ENCODE data around the gene SLC2A4RG. TPM values are rescaled to one million over a fixed set of nuclear protein-coding genes. Genes with fewer than 3 reads are reported as not detected.
A peak's percentile ranks its signal among the peaks of the same experiment; 100 is the strongest.

Gene SLC2A4RG
- total and polyA plus RNA-seq, 2 of the 13 experiments (the other 11 are each of a cell fraction or from before 2014, with no cell fraction given) = 91.4 to 95.9 TPM

DNA sequence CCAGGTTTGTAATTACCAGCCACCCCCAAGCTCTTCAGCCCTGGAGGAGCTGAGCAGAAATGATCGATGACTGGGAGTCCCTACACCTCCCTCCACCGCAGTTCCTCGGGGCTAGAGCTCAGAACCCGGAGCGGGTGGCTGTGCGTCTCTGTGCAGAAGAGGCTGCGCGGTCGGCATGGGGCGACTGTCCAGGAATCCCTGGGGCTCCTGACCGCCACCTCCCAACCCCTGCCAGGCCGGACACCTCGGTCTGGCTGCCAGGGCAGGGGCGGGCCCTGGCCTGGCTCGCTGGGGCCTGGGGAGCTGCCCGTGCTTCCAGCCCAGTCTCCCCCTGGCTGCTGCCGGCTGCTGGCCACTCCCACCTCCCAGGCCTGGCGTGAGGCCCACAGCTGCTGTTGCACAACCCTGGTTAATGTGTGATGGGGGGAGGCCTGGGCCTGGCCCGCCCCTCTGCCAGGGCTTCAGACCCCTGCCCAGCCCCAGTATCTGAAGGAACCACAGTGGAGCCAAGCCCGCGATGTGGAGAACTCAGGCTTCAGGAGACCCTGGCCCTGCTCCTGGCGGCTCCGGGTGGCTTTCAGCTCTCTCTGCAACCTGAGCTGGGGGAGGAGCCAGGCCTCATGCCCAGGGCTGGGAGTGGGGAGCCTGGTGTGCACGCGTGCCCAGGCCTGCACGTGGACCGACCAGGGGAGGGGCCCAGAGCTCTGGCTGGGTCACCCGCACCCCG, 1.2 kb downstream of the SLC2A4RG start (continued):
- TF ChIP-seq, protein P1, sequence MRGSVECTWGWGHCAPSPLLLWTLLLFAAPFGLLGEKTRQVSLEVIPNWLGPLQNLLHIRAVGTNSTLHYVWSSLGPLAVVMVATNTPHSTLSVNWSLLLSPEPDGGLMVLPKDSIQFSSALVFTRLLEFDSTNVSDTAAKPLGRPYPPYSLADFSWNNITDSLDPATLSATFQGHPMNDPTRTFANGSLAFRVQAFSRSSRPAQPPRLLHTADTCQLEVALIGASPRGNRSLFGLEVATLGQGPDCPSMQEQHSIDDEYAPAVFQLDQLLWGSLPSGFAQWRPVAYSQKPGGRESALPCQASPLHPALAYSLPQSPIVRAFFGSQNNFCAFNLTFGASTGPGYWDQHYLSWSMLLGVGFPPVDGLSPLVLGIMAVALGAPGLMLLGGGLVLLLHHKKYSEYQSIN (CRISPR knock-in tag; IDR thresholded peaks at IDR 0.05; ENCODE audit: borderline replicate concordance) = no peak
- TF ChIP-seq ZNF850 (CRISPR knock-in tag; conservative IDR thresholded peaks at IDR 0.05) = 0 out of 2 replicates have a peak, but pooled peaks have one; percentile 67
- no peak for TF ChIP-seq ZNF672 (CRISPR knock-in tag; IDR thresholded peaks at IDR 0.05)
- peak; percentile 54 for TF ChIP-seq ZNF619 (CRISPR knock-in tag; IDR thresholded peaks at IDR 0.05)
- peak; percentile 75 for TF ChIP-seq SRSF1 (optimal IDR thresholded peaks at IDR 0.05; ENCODE audit: low read depth, low read length)
- TF ChIP-seq, protein P2, sequence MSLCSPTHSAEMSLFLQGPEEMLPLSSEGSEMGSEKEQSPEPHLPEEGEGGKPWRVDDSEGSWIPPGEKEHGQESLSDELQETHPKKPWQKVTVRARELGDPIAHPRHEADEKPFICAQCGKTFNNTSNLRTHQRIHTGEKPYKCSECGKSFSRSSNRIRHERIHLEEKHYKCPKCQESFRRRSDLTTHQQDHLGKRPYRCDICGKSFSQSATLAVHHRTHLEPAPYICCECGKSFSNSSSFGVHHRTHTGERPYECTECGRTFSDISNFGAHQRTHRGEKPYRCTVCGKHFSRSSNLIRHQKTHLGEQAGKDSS (CRISPR knock-in tag; IDR thresholded peaks at IDR 0.05; ENCODE audit: borderline replicate concordance, low read depth) = peak; percentile 98
- TF ChIP-seq, protein P3, sequence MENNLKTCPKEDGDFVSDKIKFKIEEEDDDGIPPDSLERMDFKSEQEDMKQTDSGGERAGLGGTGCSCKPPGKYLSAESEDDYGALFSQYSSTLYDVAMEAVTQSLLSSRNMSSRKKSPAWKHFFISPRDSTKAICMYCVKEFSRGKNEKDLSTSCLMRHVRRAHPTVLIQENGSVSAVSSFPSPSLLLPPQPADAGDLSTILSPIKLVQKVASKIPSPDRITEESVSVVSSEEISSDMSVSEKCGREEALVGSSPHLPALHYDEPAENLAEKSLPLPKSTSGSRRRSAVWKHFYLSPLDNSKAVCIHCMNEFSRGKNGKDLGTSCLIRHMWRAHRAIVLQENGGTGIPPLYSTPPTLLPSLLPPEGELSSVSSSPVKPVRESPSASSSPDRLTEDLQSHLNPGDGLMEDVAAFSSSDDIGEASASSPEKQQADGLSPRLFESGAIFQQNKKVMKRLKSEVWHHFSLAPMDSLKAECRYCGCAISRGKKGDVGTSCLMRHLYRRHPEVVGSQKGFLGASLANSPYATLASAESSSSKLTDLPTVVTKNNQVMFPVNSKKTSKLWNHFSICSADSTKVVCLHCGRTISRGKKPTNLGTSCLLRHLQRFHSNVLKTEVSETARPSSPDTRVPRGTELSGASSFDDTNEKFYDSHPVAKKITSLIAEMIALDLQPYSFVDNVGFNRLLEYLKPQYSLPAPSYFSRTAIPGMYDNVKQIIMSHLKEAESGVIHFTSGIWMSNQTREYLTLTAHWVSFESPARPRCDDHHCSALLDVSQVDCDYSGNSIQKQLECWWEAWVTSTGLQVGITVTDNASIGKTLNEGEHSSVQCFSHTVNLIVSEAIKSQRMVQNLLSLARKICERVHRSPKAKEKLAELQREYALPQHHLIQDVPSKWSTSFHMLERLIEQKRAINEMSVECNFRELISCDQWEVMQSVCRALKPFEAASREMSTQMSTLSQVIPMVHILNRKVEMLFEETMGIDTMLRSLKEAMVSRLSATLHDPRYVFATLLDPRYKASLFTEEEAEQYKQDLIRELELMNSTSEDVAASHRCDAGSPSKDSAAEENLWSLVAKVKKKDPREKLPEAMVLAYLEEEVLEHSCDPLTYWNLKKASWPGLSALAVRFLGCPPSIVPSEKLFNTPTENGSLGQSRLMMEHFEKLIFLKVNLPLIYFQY (CRISPR knock-in tag; IDR thresholded peaks at IDR 0.05; ENCODE audit: borderline replicate concordance) = peak; percentile 99
- TF ChIP-seq ZNF34 (CRISPR knock-in tag; IDR thresholded peaks at IDR 0.05; ENCODE audit: borderline replicate concordance) = no peak; the same call in 1 of the 2 replicates
- peak; percentile 79 for TF ChIP-seq PRDM15 (CRISPR knock-in tag; IDR thresholded peaks at IDR 0.05)
- peak; percentile 87 for TF ChIP-seq FOXA3 (CRISPR knock-in tag; IDR thresholded peaks at IDR 0.05)
- TF ChIP-seq DNMT3B (CRISPR knock-in tag; conservative IDR thresholded peaks at IDR 0.05) = 0 out of 2 replicates have a peak, but pooled peaks have one; percentile 34
- TF ChIP-seq, protein P4, sequence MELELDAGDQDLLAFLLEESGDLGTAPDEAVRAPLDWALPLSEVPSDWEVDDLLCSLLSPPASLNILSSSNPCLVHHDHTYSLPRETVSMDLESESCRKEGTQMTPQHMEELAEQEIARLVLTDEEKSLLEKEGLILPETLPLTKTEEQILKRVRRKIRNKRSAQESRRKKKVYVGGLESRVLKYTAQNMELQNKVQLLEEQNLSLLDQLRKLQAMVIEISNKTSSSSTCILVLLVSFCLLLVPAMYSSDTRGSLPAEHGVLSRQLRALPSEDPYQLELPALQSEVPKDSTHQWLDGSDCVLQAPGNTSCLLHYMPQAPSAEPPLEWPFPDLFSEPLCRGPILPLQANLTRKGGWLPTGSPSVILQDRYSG (CRISPR knock-in tag; IDR thresholded peaks at IDR 0.05) = peak; percentile 90
- TF ChIP-seq TMF1 (CRISPR knock-in tag; IDR thresholded peaks at IDR 0.05; ENCODE audit: low read depth) = peak; percentile 93
- TF ChIP-seq SAP130 (CRISPR knock-in tag; IDR thresholded peaks at IDR 0.05; ENCODE audit: low read depth) = peak; percentile 100
- TF ChIP-seq ZNF569 (CRISPR knock-in tag; IDR thresholded peaks at IDR 0.05; ENCODE audit: borderline replicate concordance) = no peak
- TF ChIP-seq ZNF703 (CRISPR knock-in tag; IDR thresholded peaks at IDR 0.05; ENCODE audit: borderline replicate concordance) = peak; percentile 47; the same call in 1 of the 2 replicates
- TF ChIP-seq CENPT (CRISPR knock-in tag; IDR thresholded peaks at IDR 0.05; ENCODE audit: low read depth) = no peak
- TF ChIP-seq KLF13 (CRISPR knock-in tag; IDR thresholded peaks at IDR 0.05) = peak; percentile 80

Measured in HepG2 (cell line).